Panc1 (cell line): ENCODE data around the gene MS4A4E. TPM values are rescaled to one million over a fixed set of nuclear protein-coding genes. Genes with fewer than 3 reads are reported as not detected.

Source experiments
- ATAC-seq: fragments of 200-7000 bp; cut with Tn5 transposase; 2 replicates; pipeline ENCODE4 v1.9.1; 2020; ENCODE audit warnings: mild to moderate bottlenecking, moderate library complexity
- BruUV-seq: library from RNA; stranded (reverse); fragments of 400-500 nt; replicated peaks from 2 replicates; lab custom pipeline; 2021; lab: Mats Ljungman, UMichigan
- CTCF ChIA-PET: fragments of 300-600 bp; sonication (Branson Sonifier 250); formaldehyde crosslinking; loops from one replicate; lab custom pipeline; 2022; ENCODE audit warnings: antibody characterized with exemption; lab: Charles Lee
- POLR2A ChIA-PET: fragments of 300-600 bp; sonication (Branson Sonifier 250); formaldehyde crosslinking; loops from one replicate; lab custom pipeline; 2022; ENCODE audit warnings: antibody characterized with exemption; lab: Charles Lee
- DNase-seq: peaks from one replicate; pipeline ENCODE4 v3.0.0-alpha.2; 2010; ENCODE audit warnings: low read depth, low spot score
- H3K27ac ChIP-seq: 2 replicates; pipeline ENCODE4 v1.5.1; 2011; ENCODE audit warnings: mild to moderate bottlenecking, low read length, inconsistent platforms
- H3K27me3 ChIP-seq: fragments of 200-500 bp; sonication (Bioruptor generic); 2 replicates; pipeline ENCODE4 v1.6.0; 2014; ENCODE audit warnings: low read length, inconsistent platforms; ENCODE audit not compliant: control insufficient read depth, insufficient read depth
- H3K36me3 ChIP-seq: fragments of 200-500 bp; sonication (Bioruptor generic); 2 replicates; pipeline ENCODE4 v1.5.1; 2014; ENCODE audit warnings: inconsistent platforms, mild to moderate bottlenecking, low read length, moderate library complexity; ENCODE audit not compliant: control insufficient read depth, insufficient read depth
- H3K4me1 ChIP-seq: 2 replicates; pipeline ENCODE4 v1.5.1; 2011; ENCODE audit warnings: inconsistent platforms, mild to moderate bottlenecking, low read length, moderate library complexity; ENCODE audit not compliant: control insufficient read depth, insufficient read depth
- H3K4me3 ChIP-seq, 2 experiments: 2 replicates each; pipeline ENCODE4 v1.5.1; 2011 to 2012; ENCODE audit warnings: low read depth in 2 of 2, low read length in 2 of 2, mild to moderate bottlenecking in 2 of 2, inconsistent platforms in 1 of 2, moderate library complexity in 1 of 2
- H3K9me3 ChIP-seq: fragments of 200-500 bp; sonication (Bioruptor generic); 2 replicates; pipeline ENCODE4 v1.5.1; 2014; ENCODE audit warnings: low read depth, mild to moderate bottlenecking, inconsistent platforms, low read length, moderate library complexity; ENCODE audit not compliant: control insufficient read depth, insufficient read depth
- CTCF ChIP-seq: fragments of 450-650 bp; IDR thresholded peaks from 2 replicates; pipeline ENCODE4 v1.5.1; 2017; ENCODE audit warnings: mild to moderate bottlenecking
- POLR2AphosphoS5 ChIP-seq: IDR thresholded peaks from 2 replicates; pipeline ENCODE4 v1.6.1; 2012; ENCODE audit warnings: mild to moderate bottlenecking, low read depth, low read length, moderate library complexity
- SIN3A ChIP-seq: IDR thresholded peaks from 2 replicates; pipeline ENCODE4 v1.6.1; 2012; ENCODE audit warnings: low read depth, mild to moderate bottlenecking, low read length, moderate library complexity, borderline replicate concordance; ENCODE audit not compliant: insufficient read depth
- TCF7L2 ChIP-seq: IDR thresholded peaks from 2 replicates; pipeline ENCODE4 v1.6.1; 2011; ENCODE audit warnings: mild to moderate bottlenecking, low read depth, low read length, inconsistent platforms
- in situ Hi-C: cut with HindIII; loops from 2 replicates; pipeline ENCODE4 v1.10.0; 2016; ENCODE audit warnings: low sequenced_read_pairs, low pct_unique_long_range_greater_than_20kb
- intact Hi-C: fragments of 100-400 bp; cut with micrococcal nuclease; formaldehyde crosslinking; loops from one replicate; pipeline ENCODE4 v1.10.0; 2022; ENCODE audit not compliant: unreplicated experiment
- total RNA-seq: library from RNA; stranded (reverse); gene quantifications from one replicate; pipeline ENCODE4 v1.2.1, GENCODE V29; 2021; ENCODE audit not compliant: unreplicated experiment
- TF ChIP-seq, protein P1 (sequence below), 2 experiments: IDR thresholded peaks; 2 replicates each; pipeline ENCODE4 v1.6.1; 2011 to 2012; ENCODE audit warnings: low read depth in 2 of 2, control low read depth in 1 of 2, low read length in 1 of 2, mild to moderate bottlenecking in 1 of 2, moderate library complexity in 1 of 2; ENCODE audit not compliant: insufficient read depth in 1 of 2

The MS4A4E gene
- total RNA-seq, 1 experiment from 2014 or later: not detected

GRCh38 chr11:60281485-60281884, 38.5 kb upstream of the MS4A4E start:
- TF ChIP-seq SIN3A (no peak), CTCF (no peak), POLR2AphosphoS5 (no peak), TCF7L2 (no peak)
- TF ChIP-seq, protein P1, sequence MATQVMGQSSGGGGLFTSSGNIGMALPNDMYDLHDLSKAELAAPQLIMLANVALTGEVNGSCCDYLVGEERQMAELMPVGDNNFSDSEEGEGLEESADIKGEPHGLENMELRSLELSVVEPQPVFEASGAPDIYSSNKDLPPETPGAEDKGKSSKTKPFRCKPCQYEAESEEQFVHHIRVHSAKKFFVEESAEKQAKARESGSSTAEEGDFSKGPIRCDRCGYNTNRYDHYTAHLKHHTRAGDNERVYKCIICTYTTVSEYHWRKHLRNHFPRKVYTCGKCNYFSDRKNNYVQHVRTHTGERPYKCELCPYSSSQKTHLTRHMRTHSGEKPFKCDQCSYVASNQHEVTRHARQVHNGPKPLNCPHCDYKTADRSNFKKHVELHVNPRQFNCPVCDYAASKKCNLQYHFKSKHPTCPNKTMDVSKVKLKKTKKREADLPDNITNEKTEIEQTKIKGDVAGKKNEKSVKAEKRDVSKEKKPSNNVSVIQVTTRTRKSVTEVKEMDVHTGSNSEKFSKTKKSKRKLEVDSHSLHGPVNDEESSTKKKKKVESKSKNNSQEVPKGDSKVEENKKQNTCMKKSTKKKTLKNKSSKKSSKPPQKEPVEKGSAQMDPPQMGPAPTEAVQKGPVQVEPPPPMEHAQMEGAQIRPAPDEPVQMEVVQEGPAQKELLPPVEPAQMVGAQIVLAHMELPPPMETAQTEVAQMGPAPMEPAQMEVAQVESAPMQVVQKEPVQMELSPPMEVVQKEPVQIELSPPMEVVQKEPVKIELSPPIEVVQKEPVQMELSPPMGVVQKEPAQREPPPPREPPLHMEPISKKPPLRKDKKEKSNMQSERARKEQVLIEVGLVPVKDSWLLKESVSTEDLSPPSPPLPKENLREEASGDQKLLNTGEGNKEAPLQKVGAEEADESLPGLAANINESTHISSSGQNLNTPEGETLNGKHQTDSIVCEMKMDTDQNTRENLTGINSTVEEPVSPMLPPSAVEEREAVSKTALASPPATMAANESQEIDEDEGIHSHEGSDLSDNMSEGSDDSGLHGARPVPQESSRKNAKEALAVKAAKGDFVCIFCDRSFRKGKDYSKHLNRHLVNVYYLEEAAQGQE (IDR thresholded peaks at IDR 0.05; ENCODE audit: insufficient read depth in 1 of 2, low read depth in 2 of 2, low read length in 1 of 2): no peak
- intact Hi-C loops (no loop called here), in situ Hi-C loops (no loop called here)
- CTCF ChIA-PET: no interaction called here
- H3K27me3 ChIP-seq: no peaks in the 10 kb centered on the region
- no peaks in the 10 kb centered on the region for H3K36me3 ChIP-seq
- H3K9me3 ChIP-seq: no peaks in the 10 kb centered on the region
- no peaks in the 10 kb centered on the region for H3K4me1 ChIP-seq
- no peak overlapping the region for H3K27ac ChIP-seq
- ATAC-seq (no peak), DNase-seq (no peak)
- POLR2A ChIA-PET: no interaction called here
- no peak overlapping the region for H3K4me3 ChIP-seq
- no TSS peak for BruUV-seq

GRCh38 chr11:60280412-60280811, 37.5 kb upstream of the MS4A4E start, which contains the start of gene MS4A4A:
MS4A4A (plus strand) TSS chr11:60280666; CDS start chr11:60280676, 10 bp downstream.
- DNase-seq (no peak), ATAC-seq (no peak)
- ChIA-PET POLR2A (no interaction called here), CTCF (no interaction called here)
- TF ChIP-seq TCF7L2 (no peak), CTCF (no peak), POLR2AphosphoS5 (no peak), SIN3A (no peak)
- TF ChIP-seq, protein P1 (IDR thresholded peaks at IDR 0.05; ENCODE audit: insufficient read depth in 1 of 2, low read depth in 2 of 2, low read length in 1 of 2): no peak
- Histone ChIP-seq H3K27ac (no peak within 1 kb of the TSS), H3K36me3 (no peaks in the 10 kb centered on the region), H3K27me3 (no peaks in the 10 kb centered on the region), H3K4me3 (no peak within 1 kb of the TSS), H3K9me3 (no peaks in the 10 kb centered on the region), H3K4me1 (no peaks in the 10 kb centered on the region)
- in situ Hi-C loops: no loop called here
- intact Hi-C loops: no loop called here
- no TSS peak for BruUV-seq
